ENCODE data around the gene KCNH8.

DNA sequence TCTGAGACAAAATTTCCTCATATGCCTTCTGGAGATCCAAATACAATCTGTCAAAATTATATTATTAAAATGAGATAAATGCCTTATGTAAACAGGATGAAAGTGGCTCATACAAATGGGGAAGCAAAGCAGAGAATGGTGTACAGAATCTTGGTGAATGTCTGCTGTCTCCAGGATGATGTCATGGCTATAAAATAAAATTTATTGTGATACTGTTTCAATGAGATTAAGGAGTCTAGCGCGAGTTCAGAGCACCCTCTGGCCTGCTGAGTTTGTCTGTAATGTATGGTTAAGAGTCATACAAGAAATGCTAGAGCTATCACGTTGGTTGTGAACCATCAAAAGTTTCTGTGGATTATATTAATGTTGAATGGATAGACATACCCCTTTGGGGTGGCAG, 426.0 kb downstream of the KCNH8 start:
- TF ChIP-seq, protein P1, sequence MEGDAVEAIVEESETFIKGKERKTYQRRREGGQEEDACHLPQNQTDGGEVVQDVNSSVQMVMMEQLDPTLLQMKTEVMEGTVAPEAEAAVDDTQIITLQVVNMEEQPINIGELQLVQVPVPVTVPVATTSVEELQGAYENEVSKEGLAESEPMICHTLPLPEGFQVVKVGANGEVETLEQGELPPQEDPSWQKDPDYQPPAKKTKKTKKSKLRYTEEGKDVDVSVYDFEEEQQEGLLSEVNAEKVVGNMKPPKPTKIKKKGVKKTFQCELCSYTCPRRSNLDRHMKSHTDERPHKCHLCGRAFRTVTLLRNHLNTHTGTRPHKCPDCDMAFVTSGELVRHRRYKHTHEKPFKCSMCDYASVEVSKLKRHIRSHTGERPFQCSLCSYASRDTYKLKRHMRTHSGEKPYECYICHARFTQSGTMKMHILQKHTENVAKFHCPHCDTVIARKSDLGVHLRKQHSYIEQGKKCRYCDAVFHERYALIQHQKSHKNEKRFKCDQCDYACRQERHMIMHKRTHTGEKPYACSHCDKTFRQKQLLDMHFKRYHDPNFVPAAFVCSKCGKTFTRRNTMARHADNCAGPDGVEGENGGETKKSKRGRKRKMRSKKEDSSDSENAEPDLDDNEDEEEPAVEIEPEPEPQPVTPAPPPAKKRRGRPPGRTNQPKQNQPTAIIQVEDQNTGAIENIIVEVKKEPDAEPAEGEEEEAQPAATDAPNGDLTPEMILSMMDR (conservative IDR thresholded peaks at IDR 0.05 in 1 of 2, IDR thresholded peaks at IDR 0.05 in 1 of 2; ENCODE audit: extremely low read depth in 1 of 2, insufficient read depth in 1 of 2, low read depth in 1 of 2, low read length in 2 of 2), result no peak
- TF ChIP-seq EZH2 (IDR thresholded peaks at IDR 0.05; ENCODE audit: borderline replicate concordance, low read length), result no peak

Data from mammary epithelial cell (primary cell).